ENCODE data around the gene MRPS5.

The MRPS5 gene

GRCh38 chr2:95121407-95122196, at the start of gene MRPS5:
TSS of gene MRPS5 (minus strand) at chr2:95121808. CDS start at chr2:95121791, 17 bp downstream.
- TF ChIP-seq CTCF (IDR thresholded peaks at IDR 0.05), result no peak

GRCh38 chr2:95166065-95166763, 44.6 kb upstream of the MRPS5 start:
- no peak for TF ChIP-seq CTCF (IDR thresholded peaks at IDR 0.05)

GRCh38 chr2:95165371-95166064, 43.9 kb upstream of the MRPS5 start, which contains the start of gene ZNF2:
TSS of gene ZNF2 (plus strand) at chr2:95165809. CDS start at chr2:95176227, 10,418 bp downstream.
- TF ChIP-seq CTCF (IDR thresholded peaks at IDR 0.05), result no peak

GRCh38 chr2:95165030-95165370, 43.4 kb upstream of the MRPS5 start:
- TF ChIP-seq CTCF (IDR thresholded peaks at IDR 0.05), result no peak

- no peak for TF ChIP-seq CTCF (IDR thresholded peaks at IDR 0.05)
Observed at GRCh38 chr2:95159690-95160449, 38.3 kb upstream of the MRPS5 start, which contains the start of gene ZNF514. TSS of gene ZNF514 (minus strand) at chr2:95159848. CDS start at chr2:95153253, 6,595 bp downstream.

GRCh38 chr2:95158891-95159619, 37.4 kb upstream of the MRPS5 start:
- TF ChIP-seq CTCF (IDR thresholded peaks at IDR 0.05), result no peak

Measured in LNCAP (cell line).